SK-N-SH treated with all-trans-retinoic acid at 6 μM for 48 hours (cell line): Measurements from ENCODE around the gene C1RL.

Experiments
- ARNTL ChIP-seq: fragments of 450-650 bp; formaldehyde crosslinking; IDR thresholded peaks from 2 replicates; pipeline ENCODE4 v1.5.0; 2020; ENCODE audit warnings: low read depth, mild to moderate bottlenecking, moderate library complexity, borderline replicate concordance
- ESRRG ChIP-seq: fragments of 250-450 bp; sonication (Bioruptor Pico); IDR thresholded peaks from 2 replicates; pipeline ENCODE4 v1.6.1; 2021; ENCODE audit warnings: mild to moderate bottlenecking
- ISL1 ChIP-seq: fragments of 250-450 bp; sonication (Bioruptor Pico); IDR thresholded peaks from 2 replicates; pipeline ENCODE4 v2.1.2; 2022; ENCODE audit warnings: mild to moderate bottlenecking, moderate library complexity
- OSR1 ChIP-seq: fragments of 250-450 bp; sonication (Bioruptor Pico); IDR thresholded peaks from 2 replicates; pipeline ENCODE4 v1.8.0; 2022; ENCODE audit warnings: moderate library complexity, mild to moderate bottlenecking, inconsistent platforms
- RARB ChIP-seq: fragments of 250-450 bp; sonication (Bioruptor Pico); IDR thresholded peaks from 2 replicates; pipeline ENCODE4 v1.8.0; 2021; ENCODE audit warnings: mild to moderate bottlenecking, moderate library complexity
- SNAI2 ChIP-seq: fragments of 250-450 bp; sonication (Bioruptor Pico); IDR thresholded peaks from 2 replicates; pipeline ENCODE4 v1.5.0; 2020; ENCODE audit warnings: mild to moderate bottlenecking, moderate library complexity
- TOX ChIP-seq: fragments of 250-450 bp; sonication (Bioruptor Pico); IDR thresholded peaks from 2 replicates; pipeline ENCODE4 v1.8.0; 2021; ENCODE audit warnings: mild to moderate bottlenecking, moderate library complexity, borderline replicate concordance
- ZC3H10 ChIP-seq: fragments of 250-450 bp; sonication (Bioruptor Pico); IDR thresholded peaks from 2 replicates; pipeline ENCODE4 v1.5.1; 2021; ENCODE audit warnings: mild to moderate bottlenecking, moderate library complexity
- ZFP3 ChIP-seq: fragments of 250-450 bp; sonication (Bioruptor Pico); IDR thresholded peaks from 2 replicates; pipeline ENCODE4 v1.5.0; 2020; ENCODE audit warnings: mild to moderate bottlenecking, moderate library complexity
- ZFP30 ChIP-seq: fragments of 450-650 bp; formaldehyde crosslinking; IDR thresholded peaks from 2 replicates; pipeline ENCODE4 v1.5.0; 2022; ENCODE audit warnings: mild to moderate bottlenecking, moderate library complexity
- ZNF70 ChIP-seq: fragments of 450-650 bp; formaldehyde crosslinking; IDR thresholded peaks from 2 replicates; pipeline ENCODE4 v1.5.0; 2020; ENCODE audit warnings: mild to moderate bottlenecking, moderate library complexity
- TF ChIP-seq, protein P1 (sequence below): fragments of 250-450 bp; sonication (Bioruptor Pico); IDR thresholded peaks from 2 replicates; pipeline ENCODE4 v1.8.0; 2020; ENCODE audit warnings: mild to moderate bottlenecking, moderate library complexity, borderline replicate concordance

DNA sequence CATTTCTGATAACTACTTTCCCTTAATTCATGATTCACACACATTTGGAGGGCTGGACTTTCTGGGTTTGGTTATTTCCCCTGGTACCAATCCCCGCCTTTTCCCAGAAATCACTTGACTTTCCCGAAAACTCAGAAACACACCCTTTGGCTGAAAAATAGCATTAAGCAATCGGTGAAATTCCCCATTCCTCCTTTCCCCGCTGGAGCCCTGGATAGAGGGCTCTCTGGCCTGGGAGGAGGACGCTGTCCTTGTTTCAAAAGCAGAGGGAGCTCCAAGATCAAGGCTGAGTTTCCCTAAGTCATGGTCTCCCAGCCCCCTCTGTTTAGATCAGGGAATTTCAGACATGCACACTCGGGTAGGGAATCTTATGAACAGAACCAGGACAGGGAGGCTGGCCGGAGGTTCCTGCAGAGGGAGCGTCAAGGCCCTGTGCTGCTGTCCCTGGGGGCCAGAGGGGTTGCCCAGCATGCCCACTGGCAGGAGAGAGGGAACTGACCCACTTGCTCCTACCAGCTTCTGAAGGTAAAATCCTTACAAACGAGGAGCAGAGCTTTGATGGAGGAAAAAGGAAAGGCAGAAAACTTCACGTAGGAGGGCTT is 48.6 kb downstream of the C1RL start, which contains the start of gene C1S:
- TF ChIP-seq, protein P1, sequence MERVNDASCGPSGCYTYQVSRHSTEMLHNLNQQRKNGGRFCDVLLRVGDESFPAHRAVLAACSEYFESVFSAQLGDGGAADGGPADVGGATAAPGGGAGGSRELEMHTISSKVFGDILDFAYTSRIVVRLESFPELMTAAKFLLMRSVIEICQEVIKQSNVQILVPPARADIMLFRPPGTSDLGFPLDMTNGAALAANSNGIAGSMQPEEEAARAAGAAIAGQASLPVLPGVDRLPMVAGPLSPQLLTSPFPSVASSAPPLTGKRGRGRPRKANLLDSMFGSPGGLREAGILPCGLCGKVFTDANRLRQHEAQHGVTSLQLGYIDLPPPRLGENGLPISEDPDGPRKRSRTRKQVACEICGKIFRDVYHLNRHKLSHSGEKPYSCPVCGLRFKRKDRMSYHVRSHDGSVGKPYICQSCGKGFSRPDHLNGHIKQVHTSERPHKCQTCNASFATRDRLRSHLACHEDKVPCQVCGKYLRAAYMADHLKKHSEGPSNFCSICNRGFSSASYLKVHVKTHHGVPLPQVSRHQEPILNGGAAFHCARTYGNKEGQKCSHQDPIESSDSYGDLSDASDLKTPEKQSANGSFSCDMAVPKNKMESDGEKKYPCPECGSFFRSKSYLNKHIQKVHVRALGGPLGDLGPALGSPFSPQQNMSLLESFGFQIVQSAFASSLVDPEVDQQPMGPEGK (CRISPR knock-in tag), result no peak
- TF ChIP-seq ISL1 (CRISPR knock-in tag) (no peak), TOX (no peak), SNAI2 (CRISPR knock-in tag) (no peak), ZFP3 (no peak), ZC3H10 (CRISPR knock-in tag) (no peak), OSR1 (CRISPR knock-in tag) (no peak), ZNF70 (CRISPR knock-in tag) (no peak), ZFP30 (no peak), ESRRG (no peak), RARB (no peak), ARNTL (CRISPR knock-in tag) (no peak)
